Central memory CD8-positive, alpha-beta T cell (primary cell): ENCODE measurements around the gene SCAMP5.

Source experiments
- ATAC-seq: fragments of 150-1000 bp; cut with Tn5 transposase; replicated peaks from 2 replicates; pipeline ENCODE4 v1.10.0; 2022; ENCODE audit warnings: mild to moderate bottlenecking, moderate FRiP score, moderate number of reproducible peaks; ENCODE audit not compliant: poor library complexity, severe bottlenecking; ENCODE audit errors: extremely low read depth
- DNase-seq, 2 donors: peaks; one replicate each; pipeline ENCODE4 v3.0.0; 2021; ENCODE audit warnings: low spot score in 2 of 2
- H3K27ac Mint-ChIP-seq: one replicate; pipeline ENCODE4 v1.8.0; 2022; ENCODE audit warnings: low read depth, mild to moderate bottlenecking, moderate library complexity, mixed read lengths
- H3K27me3 Mint-ChIP-seq: one replicate; pipeline ENCODE4 v1.8.0; 2022; ENCODE audit warnings: mixed read lengths
- H3K36me3 Mint-ChIP-seq: one replicate; pipeline ENCODE4 v1.8.0; 2022; ENCODE audit warnings: mild to moderate bottlenecking, moderate library complexity, mixed read lengths; ENCODE audit not compliant: insufficient read depth
- H3K4me1 Mint-ChIP-seq: one replicate; pipeline ENCODE4 v1.8.0; 2022; ENCODE audit warnings: mixed read lengths
- H3K4me3 Mint-ChIP-seq: one replicate; pipeline ENCODE4 v1.8.0; 2022; ENCODE audit warnings: mild to moderate bottlenecking, moderate library complexity, mixed read lengths
- H3K9me3 Mint-ChIP-seq: one replicate; pipeline ENCODE4 v1.8.0; 2022; ENCODE audit warnings: mixed read lengths

Gene SCAMP5

DNA sequence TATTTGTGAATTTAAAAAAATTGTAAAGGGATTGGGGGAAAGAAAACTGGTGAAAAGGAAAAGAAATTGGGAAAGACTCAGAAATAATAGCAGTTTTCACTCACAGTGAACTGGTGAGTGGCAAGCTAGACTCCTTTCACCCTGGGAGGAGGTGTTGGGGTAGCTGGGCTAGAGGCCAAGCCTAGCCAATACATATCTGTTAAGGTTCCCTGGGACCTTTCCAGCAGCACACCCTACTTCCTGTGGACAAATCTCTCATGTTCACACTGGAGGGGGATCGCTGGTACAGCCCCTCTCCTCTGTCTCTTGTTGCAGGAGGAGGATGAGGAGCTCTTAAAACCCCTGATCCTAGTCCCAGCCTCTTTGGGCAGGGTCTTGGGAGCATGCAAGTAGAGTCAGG, 35.1 kb upstream of the SCAMP5 start:
- Mint-ChIP-seq H3K27ac (no peak overlapping the region), H3K4me1 (peaks cover 12% of the 10 kb centered on the region), H3K4me3 (no peak overlapping the region), H3K36me3 (peaks cover 4% of the 10 kb centered on the region), H3K27me3 (peaks cover 45% of the 10 kb centered on the region), H3K9me3 (no peaks in the 10 kb centered on the region)
- no peak for DNase-seq
- ATAC-seq: no peak

GRCh38 chr15:74960995-74961588, 34.3 kb upstream of the SCAMP5 start:
- H3K4me3 Mint-ChIP-seq: no peak overlapping the region
- DNase-seq: no peak
- H3K4me1 Mint-ChIP-seq: peaks cover 12% of the 10 kb centered on the region
- no peaks in the 10 kb centered on the region for H3K9me3 Mint-ChIP-seq
- no peak for ATAC-seq
- peaks cover 4% of the 10 kb centered on the region for H3K36me3 Mint-ChIP-seq
- no peak overlapping the region for H3K27ac Mint-ChIP-seq
- H3K27me3 Mint-ChIP-seq: peaks cover 45% of the 10 kb centered on the region

- Mint-ChIP-seq H3K27ac (no peak overlapping the region), H3K4me3 (no peak overlapping the region), H3K27me3 (peaks cover 45% of the 10 kb centered on the region), H3K4me1 (peaks cover 12% of the 10 kb centered on the region), H3K9me3 (no peaks in the 10 kb centered on the region), H3K36me3 (peaks cover 4% of the 10 kb centered on the region)
- DNase-seq: no peak
- ATAC-seq: no peak
These were observed 33.7 kb upstream of the SCAMP5 start for GRCh38 chr15:74961616-74962015.

- Mint-ChIP-seq H3K4me1 (peaks cover 12% of the 10 kb centered on the region), H3K27me3 (peaks cover 44% of the 10 kb centered on the region), H3K27ac (no peak overlapping the region), H3K9me3 (no peaks in the 10 kb centered on the region), H3K4me3 (no peak overlapping the region), H3K36me3 (peaks cover 4% of the 10 kb centered on the region)
- ATAC-seq (no peak), DNase-seq (no peak)
These were observed 33.1 kb upstream of the SCAMP5 start for GRCh38 chr15:74962219-74962618.

DNA sequence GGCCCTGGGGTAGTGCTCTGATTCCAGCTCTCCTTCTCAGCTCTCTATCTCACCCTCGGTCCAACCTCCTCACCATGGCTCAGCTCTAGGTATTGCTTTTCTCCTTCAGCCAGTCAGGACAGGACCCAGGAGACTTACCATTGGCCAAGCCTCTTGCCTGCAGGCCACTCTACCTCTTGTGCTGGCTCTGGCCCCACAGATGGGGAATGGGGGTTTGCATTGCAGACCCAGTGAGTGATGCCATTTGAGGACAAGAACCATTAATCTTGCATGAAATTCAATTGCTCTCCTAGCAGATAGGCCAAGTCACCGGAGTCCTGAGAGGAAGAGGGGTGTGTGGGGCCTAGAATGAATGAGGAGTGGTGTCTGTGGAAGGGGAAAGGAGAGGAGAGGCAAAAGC, 32.7 kb upstream of the SCAMP5 start:
- DNase-seq (no peak), ATAC-seq (no peak)
- no peaks in the 10 kb centered on the region for H3K9me3 Mint-ChIP-seq
- H3K36me3 Mint-ChIP-seq: peaks cover 4% of the 10 kb centered on the region
- H3K4me3 Mint-ChIP-seq: no peak overlapping the region
- H3K27me3 Mint-ChIP-seq: peaks cover 40% of the 10 kb centered on the region
- no peak overlapping the region for H3K27ac Mint-ChIP-seq
- peaks cover 12% of the 10 kb centered on the region for H3K4me1 Mint-ChIP-seq

- H3K36me3 Mint-ChIP-seq: peaks cover 4% of the 10 kb centered on the region
- no peak overlapping the region for H3K27ac Mint-ChIP-seq
- ATAC-seq (no peak), DNase-seq (no peak)
- peaks cover 34% of the 10 kb centered on the region for H3K27me3 Mint-ChIP-seq
- peaks cover 7% of the 10 kb centered on the region for H3K4me1 Mint-ChIP-seq
- H3K4me3 Mint-ChIP-seq: no peak overlapping the region
- no peaks in the 10 kb centered on the region for H3K9me3 Mint-ChIP-seq
These were observed 32.1 kb upstream of the SCAMP5 start for GRCh38 chr15:74963213-74963612.

- Mint-ChIP-seq H3K4me3 (no peak overlapping the region), H3K4me1 (no peaks in the 10 kb centered on the region), H3K27me3 (peaks cover 18% of the 10 kb centered on the region), H3K27ac (no peak overlapping the region), H3K9me3 (no peaks in the 10 kb centered on the region), H3K36me3 (peaks cover 2% of the 10 kb centered on the region)
- ATAC-seq: no peak
- no peak for DNase-seq
These were observed 30.6 kb upstream of the SCAMP5 start for GRCh38 chr15:74964794-74965193.

DNA sequence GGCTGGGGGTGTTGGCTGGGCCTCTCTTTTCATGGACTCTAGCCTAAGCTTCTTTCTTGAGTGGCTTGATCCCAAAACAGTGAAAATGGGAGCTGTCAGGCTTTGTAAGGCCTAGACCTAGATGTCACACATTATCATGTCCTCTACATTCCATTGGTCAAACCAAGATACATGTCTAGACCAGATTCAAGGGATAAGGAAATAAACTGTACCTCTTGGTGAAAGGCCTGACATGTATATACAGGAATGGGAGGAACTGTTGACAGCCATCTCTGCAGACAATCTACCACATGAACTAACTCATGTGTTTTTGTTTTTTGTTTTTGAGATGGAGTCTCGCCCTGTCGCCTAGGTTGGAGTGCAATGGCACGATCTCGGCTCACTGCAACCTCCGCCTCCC, 27.7 kb upstream of the SCAMP5 start:
- Mint-ChIP-seq H3K9me3 (no peaks in the 10 kb centered on the region), H3K36me3 (no peaks in the 10 kb centered on the region), H3K4me3 (no peak overlapping the region), H3K27ac (no peak overlapping the region), H3K4me1 (no peaks in the 10 kb centered on the region), H3K27me3 (peaks cover 3% of the 10 kb centered on the region)
- ATAC-seq (no peak), DNase-seq (no peak)

DNA sequence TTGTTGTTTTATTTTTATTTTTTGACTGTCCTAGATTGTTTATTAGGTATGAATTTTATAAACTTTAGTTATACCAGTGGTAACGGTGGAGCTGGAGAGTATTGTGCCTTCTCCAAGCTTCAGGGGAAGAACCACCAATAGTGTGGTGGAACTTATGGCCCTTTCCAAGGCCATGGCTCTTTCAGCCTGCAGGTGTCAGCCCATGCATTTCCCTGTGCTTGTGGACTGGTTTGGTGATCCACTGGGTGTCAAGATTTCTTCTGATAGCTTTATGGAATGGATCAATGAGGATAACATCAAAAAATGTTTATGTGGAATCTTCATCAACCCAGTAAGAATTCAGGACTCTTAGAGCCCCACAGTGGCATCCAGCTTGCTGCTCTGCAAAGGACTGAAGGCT, 19.2 kb upstream of the SCAMP5 start:
- Mint-ChIP-seq H3K9me3 (no peaks in the 10 kb centered on the region), H3K4me1 (no peaks in the 10 kb centered on the region), H3K36me3 (no peaks in the 10 kb centered on the region), H3K27ac (no peak overlapping the region), H3K27me3 (peaks cover 31% of the 10 kb centered on the region), H3K4me3 (no peak overlapping the region)
- ATAC-seq: no peak
- DNase-seq: no peak

DNA sequence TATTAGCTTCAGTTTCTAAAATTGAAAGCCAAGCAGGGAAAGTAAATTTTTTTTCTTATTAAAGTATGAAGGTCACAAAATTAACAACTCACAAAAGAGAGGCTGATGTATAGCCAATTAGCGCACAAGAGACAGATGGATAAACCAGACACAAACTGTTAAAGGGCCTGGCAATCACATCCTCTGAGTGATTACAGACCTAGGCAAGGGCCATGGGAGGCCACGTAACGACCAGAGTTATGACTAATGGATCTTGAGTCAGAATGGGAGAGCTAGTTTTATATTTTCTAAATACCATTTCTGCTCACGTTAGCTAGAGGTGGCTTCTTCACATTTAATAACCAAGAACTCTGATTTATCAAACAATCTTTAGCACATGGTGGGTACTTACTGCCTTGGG, 17.8 kb upstream of the SCAMP5 start:
- H3K27me3 Mint-ChIP-seq: peaks cover 30% of the 10 kb centered on the region
- H3K4me3 Mint-ChIP-seq: no peak overlapping the region
- no peaks in the 10 kb centered on the region for H3K36me3 Mint-ChIP-seq
- ATAC-seq: no peak
- no peak overlapping the region for H3K27ac Mint-ChIP-seq
- H3K4me1 Mint-ChIP-seq: no peaks in the 10 kb centered on the region
- no peak for DNase-seq
- H3K9me3 Mint-ChIP-seq: no peaks in the 10 kb centered on the region

DNA sequence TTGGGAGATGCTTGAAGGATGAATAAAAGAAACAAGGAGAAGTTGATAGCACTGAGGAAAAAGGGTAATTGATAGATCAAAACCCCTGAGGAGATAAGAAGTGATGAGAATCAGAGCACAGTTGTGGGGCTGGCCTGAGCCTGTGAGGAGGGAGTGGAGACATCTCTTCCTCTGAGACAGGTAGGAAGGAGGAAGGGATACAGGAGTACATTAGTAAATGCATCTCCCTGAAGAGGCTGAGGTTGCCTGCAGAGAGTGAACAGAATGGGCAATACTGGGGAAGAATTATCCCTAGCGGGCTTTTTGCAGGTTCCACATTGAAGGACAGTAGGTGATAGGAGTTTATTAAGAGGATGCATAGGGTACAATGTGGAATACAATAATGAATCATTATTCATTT, 17.3 kb upstream of the SCAMP5 start:
- no peak overlapping the region for H3K27ac Mint-ChIP-seq
- no peak for DNase-seq

DNA sequence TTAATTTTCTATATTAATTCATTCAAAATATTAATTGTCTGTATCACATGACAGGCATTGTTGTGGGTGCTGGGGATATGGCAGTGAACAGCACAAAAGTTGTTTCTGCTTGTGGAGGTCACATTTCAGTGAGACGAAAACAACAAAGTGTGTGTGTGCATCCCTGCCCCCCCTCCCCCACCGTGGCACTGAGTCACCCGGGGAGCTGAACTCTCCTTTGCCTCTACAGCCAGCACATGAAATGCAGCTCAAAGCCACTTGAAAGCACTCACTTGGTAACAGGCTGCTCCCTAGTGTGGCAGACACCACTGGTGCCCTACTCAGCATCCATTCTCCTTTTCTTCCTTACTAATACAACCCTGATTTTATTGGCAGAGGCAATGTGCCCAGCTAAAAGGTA, 16.9 kb upstream of the SCAMP5 start:
- peaks cover 25% of the 10 kb centered on the region for H3K27me3 Mint-ChIP-seq
- DNase-seq: no peak
- H3K27ac Mint-ChIP-seq: no peak overlapping the region
- no peak for ATAC-seq
- no peaks in the 10 kb centered on the region for H3K4me1 Mint-ChIP-seq
- H3K4me3 Mint-ChIP-seq: no peak overlapping the region
- H3K36me3 Mint-ChIP-seq: no peaks in the 10 kb centered on the region
- no peaks in the 10 kb centered on the region for H3K9me3 Mint-ChIP-seq

More for the DNA sequence above, 17.3 kb upstream of the SCAMP5 start:
- no peaks in the 10 kb centered on the region for H3K9me3 Mint-ChIP-seq
- no peaks in the 10 kb centered on the region for H3K4me1 Mint-ChIP-seq
- no peak overlapping the region for H3K4me3 Mint-ChIP-seq
- no peaks in the 10 kb centered on the region for H3K36me3 Mint-ChIP-seq
- H3K27me3 Mint-ChIP-seq: peaks cover 26% of the 10 kb centered on the region
- no peak for ATAC-seq

DNA sequence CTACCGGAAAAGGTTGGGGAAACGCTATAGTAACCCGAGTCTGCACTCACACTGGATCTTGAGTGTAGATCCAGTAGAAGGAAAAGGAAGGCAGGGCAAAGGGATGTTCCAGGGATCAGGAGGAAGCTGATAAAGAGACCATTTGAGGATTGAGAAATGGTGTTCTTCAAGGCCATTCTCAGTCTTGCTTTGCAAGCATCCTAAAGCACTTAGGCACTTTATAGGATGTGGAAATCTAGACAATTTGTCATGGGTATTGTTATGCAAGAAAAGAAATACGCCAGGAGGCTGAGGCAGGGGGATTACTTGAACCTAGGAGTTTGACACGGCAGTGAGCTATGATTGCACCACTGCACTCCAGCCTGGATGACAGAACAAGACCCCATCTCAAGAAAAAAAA, 13.2 kb upstream of the SCAMP5 start:
- Mint-ChIP-seq H3K36me3 (no peaks in the 10 kb centered on the region), H3K27me3 (peaks cover 46% of the 10 kb centered on the region), H3K27ac (no peak overlapping the region)

More for the DNA sequence above, 13.2 kb upstream of the SCAMP5 start:
- Mint-ChIP-seq H3K4me1 (no peaks in the 10 kb centered on the region), H3K4me3 (no peak overlapping the region), H3K9me3 (no peaks in the 10 kb centered on the region)
- ATAC-seq (no peak), DNase-seq (no peak)
